ENCODE measurements around the gene FAM114A2.

Gene FAM114A2

DNA sequence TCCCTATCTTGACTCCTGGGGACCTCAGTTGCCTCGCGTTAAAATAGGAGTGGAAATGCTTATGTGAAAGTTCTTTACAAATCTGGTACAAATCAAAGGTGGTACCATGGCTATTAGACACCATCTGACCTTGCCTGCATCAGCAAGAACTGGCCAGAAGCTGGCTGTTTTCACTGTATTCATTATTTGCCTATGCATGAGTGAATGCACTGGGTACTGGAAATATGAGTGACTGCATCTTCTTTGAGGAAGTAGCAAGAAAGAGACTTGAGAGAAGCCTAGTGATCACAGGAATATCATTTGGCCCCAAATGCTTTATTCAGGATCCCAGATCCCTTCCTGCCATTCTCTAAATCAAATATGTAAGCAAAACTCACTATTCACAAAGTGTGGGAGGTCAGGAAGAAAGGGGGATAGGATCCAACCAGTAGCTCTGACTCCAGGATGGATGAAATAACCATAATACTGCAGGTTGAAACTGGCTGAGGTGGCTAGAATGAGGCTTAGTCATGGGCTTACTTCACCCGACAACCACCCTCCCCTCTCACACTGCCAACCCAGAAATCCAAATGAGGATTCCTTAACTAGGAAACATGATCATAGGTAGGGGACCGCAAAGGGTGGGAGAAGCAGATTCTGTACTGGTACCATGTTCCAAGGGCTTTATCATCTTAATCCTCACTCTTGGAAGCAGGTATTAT lies 56.7 kb downstream of the FAM114A2 start:
- DNase-seq: no peak

DNA sequence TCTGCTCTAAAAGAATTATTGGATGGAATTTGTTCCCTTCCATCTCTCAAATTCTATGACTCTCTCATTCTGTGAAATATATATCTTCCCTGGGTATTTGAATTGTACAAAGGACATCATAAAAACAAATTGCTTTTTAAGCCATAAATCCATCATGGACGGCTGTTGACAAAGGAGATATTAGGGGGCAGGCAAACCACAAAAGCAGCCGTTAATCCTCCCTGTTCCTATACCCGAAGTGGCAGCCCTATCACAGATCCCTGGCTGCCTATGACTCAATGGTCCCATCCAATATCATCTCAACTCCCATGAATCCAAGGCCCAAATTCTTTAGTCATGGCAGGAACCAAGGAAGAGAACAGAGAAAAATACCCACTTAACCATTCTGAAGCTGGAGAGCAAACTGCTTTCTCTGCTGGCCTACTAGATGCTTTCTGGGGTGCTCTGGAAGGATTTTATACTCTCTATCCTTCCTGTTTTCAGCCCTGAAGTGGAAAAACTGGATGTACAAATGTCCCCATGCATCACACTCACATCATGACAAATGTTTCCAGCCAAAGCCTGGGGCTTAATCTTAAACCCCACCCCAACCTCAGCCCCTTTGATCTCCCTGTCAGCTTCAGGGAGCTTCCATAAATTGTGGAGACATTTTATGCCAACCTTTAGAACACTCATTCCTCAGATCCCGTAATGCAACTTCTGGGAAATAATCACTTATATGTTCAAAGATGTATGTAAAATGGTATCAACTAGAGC lies 59.5 kb downstream of the FAM114A2 start:
- no peak for DNase-seq

DNA sequence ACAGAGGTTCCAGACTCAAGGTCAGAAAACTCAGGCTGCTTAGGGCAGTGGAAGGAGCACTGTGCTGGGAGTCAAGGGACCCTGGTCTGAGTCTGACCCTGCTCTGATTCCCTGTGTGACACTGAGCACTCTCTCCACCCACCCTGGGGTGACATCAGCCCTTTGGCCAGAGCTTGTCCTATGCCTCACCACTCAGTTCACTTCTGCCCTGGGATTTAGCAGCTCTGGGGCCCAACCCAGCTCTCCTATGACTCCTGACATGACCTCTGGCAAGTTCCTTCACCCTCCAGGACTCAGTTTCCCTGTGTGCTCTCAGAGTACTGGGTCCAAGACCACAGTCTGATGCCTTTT lies 63.9 kb downstream of the FAM114A2 start:
- DNase-seq: no peak

DNA sequence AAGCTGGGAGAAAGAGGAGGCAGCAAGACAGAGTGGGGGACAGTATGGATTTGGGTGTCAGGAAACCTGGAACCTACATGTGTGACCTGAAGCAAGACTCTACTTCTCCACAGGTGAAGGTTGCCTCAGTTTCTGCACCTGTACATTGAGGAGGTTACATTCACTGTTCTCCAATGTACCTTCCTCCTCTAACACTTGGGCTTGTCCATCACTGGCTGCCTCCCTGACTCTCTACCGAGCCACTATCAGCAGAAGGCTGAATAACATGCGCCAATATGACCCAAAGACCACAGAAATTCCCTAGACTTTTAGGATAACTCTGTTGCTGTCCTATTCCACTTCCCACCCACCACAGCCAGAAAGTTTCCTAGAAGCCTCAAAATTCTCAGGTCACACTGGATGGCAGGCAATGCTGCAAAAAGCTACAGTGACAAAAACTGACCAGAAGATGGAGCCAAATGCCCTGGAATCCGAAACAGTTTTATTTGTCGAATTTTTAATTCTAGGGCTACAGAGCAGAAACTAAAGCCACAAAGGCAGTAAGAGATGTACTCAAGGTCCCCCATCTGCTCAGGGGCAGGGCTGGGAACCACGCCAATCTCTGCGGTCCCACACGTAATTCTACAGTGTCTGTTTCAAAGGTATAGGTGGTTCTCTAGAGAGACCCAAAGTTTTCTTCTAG lies 64.4 kb downstream of the FAM114A2 start:
- peak; percentile 53 for DNase-seq

DNA sequence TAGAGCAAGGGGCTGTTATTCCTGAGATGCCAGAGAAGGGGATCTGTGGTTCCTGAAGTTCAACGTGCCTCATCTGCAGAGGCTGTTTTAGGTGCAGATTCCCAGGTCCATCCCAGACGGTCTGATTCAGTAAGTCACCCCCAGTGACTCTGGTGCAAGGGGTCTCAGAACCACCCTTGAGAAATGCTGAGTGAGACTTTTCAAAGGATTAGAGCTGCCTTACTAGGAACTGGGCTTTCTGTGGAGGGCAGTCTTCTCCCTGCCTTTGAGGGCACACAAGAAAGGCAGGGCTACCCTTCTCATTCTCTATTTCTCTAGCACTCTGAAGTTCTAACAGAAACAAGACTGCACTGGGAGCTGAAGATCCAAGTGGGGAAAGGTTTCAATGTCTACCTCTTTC lies 66.5 kb downstream of the FAM114A2 start:
- DNase-seq: no peak

DNA sequence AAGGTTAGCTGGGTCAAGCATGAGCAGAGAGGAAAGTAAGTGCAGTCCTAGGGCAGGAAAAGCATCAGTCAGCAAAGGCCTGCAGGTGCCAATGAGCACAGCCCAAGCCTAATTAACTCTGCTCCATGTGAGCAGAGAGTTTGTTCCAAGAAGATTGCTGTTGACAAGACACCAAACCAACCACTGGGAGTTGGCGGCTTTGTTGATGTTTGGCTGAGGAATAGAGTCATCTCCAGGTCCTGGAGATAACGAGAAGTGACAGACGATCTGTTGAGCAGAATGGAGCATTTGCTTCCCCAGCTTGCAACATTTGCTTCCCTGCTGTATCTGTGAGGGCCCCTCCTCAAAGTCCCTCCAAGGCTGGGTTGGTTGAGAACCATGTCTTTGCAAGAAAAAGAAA lies 68.2 kb downstream of the FAM114A2 start:
- no peak for DNase-seq

DNA sequence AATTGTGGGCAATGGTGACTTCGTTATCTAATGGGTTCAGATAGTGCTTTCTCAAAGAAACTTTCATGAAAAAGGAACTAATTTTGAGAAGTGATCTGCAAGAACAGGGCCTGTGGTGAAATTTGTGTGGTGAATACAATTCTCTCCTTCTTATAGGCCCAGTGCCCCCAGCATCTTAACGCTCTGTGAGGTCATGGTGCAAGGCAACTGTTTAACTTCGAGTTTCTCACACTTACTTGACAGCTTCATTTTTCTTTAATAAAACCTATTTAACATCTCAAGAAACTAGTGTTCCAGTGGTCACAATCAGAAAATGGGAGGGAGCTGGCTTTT lies 69.2 kb downstream of the FAM114A2 start:
- DNase-seq: no peak

DNA sequence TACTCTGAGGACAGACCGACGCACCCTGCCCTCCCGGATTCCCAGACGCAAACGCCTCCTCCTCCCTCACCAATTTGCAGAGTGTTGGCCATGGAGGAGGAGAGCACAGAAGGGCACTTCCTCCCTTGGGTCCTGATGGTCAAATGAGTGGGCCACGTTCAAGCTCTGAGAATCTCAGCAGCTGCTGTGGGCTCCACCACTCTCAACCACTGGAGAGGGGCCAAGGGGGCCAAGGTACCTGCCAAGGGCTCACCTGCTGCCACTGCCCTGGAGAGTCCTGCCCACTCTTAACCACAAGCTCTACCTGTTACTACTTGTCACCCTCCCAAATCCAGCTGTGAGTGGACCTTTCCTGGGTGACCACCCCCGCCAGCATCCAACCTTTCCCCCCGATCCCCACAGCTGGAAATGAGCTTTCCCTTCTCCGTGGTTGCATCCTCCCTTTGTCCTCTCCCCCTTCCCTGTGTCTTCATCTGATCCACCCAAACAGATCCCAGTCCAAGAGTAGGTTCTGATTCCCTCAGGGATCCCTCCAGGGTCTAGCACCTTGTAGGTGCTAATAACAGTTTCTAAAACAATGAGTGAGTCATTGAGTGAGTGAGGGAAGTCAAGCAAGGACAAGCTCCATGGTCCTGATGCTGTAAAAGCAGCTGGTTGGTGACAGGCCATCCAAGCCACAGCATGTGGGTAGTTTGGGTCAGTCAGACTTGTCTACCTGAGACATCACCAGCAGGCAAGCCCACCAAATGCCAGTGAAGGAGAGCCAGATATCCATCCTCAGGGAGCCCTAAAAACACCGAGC lies 69.7 kb downstream of the FAM114A2 start:
- no peak for DNase-seq

DNA sequence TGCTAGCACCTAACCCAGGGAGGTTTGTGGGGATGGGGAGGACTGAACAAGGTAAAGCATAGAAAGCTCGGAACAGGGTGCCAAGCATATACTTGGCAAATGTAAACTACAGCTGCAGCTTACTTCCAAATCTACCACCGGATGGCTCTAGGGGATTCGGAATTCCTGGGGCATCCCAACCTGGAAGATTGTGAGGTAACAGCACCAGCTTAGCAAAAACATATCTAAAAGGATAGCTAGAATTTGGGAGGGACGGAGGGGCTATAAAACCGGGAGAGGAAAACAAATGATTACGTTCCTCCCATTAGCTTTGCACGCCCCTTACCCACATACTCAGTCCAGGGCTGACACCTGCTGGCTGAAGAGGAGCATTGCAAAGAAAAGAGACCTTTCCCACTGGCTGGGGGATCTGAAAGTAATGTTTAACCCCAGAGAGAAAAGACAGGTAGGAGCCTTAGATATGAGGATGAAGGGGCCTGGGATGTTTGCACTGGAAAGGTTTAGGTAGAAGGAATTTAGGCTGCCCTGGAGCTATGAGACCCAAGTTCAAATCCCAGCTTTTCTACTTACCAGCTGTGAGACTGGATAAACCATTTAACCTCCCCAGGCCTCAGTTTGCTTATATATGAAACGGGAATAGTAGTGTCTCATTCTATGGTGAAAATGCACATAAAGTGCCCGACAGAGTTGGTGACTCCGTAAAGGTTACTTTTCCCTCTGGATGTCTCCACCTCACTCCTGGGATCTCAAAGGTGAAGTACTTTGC lies 73.6 kb downstream of the FAM114A2 start:
- peak; percentile 36 for DNase-seq

DNA sequence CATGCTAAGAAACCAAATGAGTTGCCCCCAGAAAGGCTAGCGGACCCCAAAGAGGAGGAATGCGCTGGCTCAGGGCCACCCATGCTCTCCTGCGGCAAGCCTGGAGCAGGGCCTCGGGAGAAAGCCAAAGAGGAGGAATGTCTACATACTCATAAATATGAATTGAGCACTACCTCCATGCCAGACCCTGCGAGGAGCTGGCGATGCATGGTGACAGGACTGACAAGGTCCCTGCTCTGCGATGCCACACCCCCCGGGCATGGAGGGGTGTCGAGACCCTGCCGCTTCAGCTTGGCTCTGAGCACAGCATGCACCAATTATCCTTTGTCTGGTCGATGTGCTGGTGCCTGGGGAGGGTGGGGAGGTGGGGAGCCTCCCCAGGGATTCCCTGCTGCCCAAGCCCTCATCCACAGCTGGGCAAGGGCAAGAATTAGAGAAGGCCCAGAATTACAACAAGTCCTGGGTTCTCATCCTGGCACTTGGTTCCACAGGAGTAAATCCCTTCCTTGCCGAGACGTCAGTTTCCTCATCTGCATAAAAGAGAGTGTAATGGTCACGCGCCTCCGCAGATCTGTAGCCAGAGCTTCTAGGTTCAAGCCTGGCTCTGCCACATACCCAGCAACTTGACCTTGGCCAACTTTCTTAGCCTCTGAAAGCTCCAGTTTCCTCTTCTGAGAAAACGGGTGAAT lies 74.4 kb downstream of the FAM114A2 start:
- no peak for DNase-seq

DNA sequence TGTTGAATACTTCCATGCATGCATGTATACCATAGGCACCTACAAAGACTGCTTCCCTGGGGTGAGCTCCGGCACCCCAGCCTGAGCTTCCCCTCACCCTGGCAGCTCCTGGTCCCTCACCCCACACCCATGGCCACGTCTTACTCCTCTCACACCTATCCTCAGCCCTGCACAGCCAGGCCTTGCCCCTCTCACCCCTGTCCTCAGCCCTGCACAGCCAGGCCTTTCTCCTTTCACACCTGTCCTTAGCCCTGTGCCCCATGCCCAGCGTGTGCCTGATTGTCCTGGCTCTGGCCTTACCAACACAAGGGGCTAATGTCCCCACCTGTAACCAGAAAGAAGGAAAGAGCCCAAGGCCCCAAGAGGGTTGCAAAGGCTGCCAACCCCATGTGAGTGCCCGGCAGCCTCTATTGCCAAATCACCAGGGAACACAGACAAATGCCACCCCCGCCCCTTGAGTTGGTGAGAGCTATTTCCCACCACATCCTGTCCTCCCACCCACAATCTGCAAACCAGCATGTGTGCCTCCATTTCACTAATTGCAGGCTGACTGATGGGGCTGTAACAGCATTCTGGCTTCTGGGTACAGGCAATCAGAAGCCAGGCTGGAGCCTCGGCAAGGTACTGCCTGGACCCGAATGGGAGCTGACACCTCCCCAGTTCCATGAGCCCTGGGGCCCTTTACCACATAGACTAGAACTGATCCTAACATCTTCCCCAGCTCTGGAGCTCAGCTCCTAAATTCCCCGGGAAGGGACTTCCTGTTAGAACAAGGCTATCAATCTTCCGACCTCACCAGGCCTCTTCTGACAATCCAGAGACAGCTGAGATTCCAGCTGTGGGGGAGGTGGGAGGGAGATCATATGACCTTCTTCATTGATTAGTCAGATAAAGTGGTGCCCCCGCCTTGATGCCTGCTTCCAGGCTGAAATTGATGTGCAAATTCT lies 78.2 kb downstream of the FAM114A2 start:
- DNase-seq: no peak

DNA sequence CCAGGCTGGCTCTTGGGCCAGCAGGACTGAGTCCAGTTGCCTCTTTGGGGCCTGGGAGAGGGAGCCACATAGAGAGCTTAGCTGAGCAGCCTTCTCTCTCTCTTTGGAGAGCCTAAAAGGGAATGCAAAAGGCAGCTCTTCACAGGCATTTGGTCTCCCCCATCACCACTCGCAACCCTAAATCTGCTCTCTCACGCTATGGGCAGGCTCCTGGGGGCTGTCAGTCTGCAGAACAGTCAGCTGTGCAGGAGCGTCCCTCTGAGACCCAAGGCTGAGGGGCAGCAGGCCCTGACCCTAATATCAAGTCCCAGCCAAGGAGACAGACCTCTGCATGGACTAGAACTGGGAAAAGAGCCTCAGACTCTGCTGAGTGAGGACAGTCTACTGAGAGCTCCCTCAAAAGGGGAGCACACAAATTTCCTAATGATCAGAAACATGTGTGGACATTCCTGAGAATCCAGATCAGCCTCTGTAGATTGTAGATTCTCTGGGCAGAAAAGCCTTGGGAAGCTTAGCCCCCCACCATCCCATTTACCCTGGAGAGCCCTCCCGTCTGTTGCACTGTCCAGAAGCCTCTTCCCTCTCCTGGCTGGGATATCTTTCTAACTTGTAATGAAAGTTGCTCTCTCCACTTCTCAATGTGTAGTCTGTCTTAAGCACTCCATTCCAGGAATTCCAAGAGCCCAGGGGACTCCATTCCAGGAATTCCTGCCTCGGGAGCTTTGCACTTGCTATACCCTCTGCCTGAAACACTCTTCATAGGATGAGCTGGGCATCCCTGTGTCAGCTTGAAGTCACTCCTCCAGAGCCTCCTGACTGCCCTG lies 79.4 kb downstream of the FAM114A2 start:
- DNase-seq: no peak

DNA sequence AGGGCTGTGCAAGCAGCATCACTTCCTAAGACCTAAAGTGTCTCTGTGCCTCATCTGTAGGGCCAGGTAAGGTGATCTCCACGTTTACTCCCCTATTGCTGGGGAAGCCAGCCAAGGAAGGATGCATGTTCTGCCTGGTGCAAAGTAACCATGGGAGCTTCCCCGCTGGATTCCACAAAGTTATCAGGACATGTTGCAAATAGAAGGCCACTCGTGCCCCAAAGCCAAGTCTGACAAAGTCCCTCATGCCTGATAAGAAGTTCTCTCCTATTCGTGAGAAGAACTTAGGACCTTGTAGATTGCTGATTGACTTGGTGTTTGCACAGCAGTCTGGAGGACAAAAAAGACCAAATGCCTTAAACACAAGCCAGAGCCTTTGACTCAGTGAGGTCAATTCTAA lies 81.5 kb downstream of the FAM114A2 start:
- DNase-seq: no peak

DNA sequence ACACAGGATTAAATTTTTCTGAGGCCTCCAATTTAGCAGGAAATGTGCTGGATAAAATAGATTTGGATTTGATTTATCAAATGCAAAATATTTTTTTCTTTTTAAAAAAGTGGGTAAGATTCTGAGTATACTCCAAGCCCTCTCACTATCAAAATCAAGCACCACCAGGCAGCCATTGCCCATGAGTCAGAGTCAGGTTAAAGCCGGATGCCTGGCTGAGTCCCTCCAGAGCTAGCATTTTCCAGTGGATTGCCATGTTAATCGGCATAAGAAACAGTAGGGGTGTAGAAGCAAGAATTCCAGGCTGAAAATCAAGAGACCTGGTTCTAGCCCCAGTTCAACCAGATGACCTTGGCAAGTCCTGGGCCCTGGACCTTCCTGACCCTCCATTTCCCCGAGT lies 85.3 kb downstream of the FAM114A2 start:
- DNase-seq: no peak

DNA sequence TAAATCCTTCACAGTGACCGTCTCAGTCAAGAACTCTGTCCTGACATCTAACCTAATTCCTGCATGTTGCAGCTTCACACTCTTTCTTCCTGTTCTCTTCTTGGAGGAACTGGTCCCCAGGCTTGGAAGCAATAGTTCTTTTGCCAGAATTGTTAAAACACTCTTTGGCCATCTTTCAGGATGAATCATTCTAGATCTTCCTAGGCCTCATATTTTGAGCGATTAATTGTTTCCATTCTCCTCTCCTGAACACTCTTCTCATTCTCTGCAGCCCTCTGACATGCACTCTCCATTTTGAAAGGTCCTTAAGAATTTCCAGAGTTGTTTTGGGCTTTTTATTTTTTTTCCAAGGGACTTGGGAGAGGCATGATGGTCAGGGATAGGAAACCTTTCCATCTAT lies 85.8 kb downstream of the FAM114A2 start:
- no peak for DNase-seq

DNA sequence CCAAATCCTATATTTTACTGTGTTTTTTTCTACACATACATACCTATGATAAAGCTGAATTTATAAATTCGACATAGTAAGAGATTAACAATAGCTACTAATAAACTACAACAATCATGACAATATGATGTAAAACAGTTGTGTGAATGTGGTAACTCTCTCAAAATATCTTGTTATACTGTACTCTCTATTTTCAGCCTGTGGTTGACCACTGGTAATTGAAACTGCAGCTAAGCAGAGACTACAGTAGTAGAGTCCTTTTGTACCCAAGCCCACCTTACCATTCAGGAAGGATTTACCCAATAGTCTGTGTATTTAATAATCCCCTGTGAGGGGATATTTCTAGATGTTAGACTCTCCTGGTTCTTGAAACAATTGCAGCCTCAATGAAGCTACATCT lies 86.7 kb downstream of the FAM114A2 start:
- DNase-seq: no peak

DNA sequence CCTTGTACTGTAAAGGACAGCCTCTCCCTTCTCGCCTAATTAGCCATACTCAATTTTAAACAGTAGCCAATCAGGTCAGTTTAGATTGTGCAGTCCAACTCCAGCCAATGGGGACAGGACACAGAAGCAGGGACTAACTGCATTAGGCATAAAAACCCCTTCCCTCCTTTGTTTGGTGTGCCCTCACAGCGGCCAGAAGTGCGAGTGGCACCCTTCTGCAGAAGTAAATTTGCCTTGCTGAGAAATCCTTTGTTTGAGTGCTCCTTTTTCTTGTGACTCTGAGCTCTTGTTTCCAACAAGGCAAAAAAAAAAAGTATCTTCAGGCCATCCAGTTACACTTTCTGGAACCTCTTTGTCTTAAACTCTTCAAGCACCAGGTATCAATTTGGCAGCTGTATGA lies 97.4 kb downstream of the FAM114A2 start:
- no peak for DNase-seq
